WTC11 (cell line): Measurements from ENCODE around the gene DIAPH1. TPM values are rescaled to one million over a fixed set of nuclear protein-coding genes. Genes with fewer than 3 reads are reported as not detected.

Experiments used
- CBFB ChIP-seq: sonication (generic); formaldehyde crosslinking; IDR thresholded peaks from 2 replicates; pipeline ENCODE4 v1.8.1; 2022; ENCODE audit warnings: mild to moderate bottlenecking, low read depth, missing genetic modification reagents
- CREM ChIP-seq: sonication (generic); formaldehyde crosslinking; IDR thresholded peaks from 2 replicates; pipeline ENCODE4 v1.8.1; 2022; ENCODE audit warnings: mild to moderate bottlenecking, missing genetic modification reagents, moderate library complexity
- E2F4 ChIP-seq: sonication (generic); formaldehyde crosslinking; IDR thresholded peaks from 2 replicates; pipeline ENCODE4 v1.8.1; 2022; ENCODE audit warnings: low read depth, mild to moderate bottlenecking, moderate library complexity, missing genetic modification reagents, borderline replicate concordance
- ELF4 ChIP-seq: sonication (generic); formaldehyde crosslinking; IDR thresholded peaks from 2 replicates; pipeline ENCODE4 v1.8.1; 2022; ENCODE audit warnings: low read depth, mild to moderate bottlenecking, moderate library complexity, missing genetic modification reagents
- FOXP4 ChIP-seq: sonication (generic); formaldehyde crosslinking; IDR thresholded peaks from 2 replicates; pipeline ENCODE4 v1.8.0; 2022; ENCODE audit warnings: mild to moderate bottlenecking, missing genetic modification reagents
- GABPB1 ChIP-seq: sonication (generic); formaldehyde crosslinking; IDR thresholded peaks from 2 replicates; pipeline ENCODE4 v1.8.1; 2023; ENCODE audit warnings: mild to moderate bottlenecking, missing genetic modification reagents
- MAX ChIP-seq: sonication (generic); formaldehyde crosslinking; IDR thresholded peaks from 2 replicates; pipeline ENCODE4 v1.8.0; 2022; ENCODE audit warnings: mild to moderate bottlenecking, missing genetic modification reagents
- MYBL2 ChIP-seq: sonication (generic); formaldehyde crosslinking; IDR thresholded peaks from 2 replicates; pipeline ENCODE4 v1.8.1; 2023; ENCODE audit warnings: mild to moderate bottlenecking, moderate library complexity, missing genetic modification reagents
- NFE2L1 ChIP-seq: sonication (generic); formaldehyde crosslinking; IDR thresholded peaks from 2 replicates; pipeline ENCODE4 v1.8.1; 2023; ENCODE audit warnings: missing genetic modification reagents
- OVOL2 ChIP-seq: fragments of 250-450 bp; sonication (Bioruptor Pico); IDR thresholded peaks from 2 replicates; pipeline ENCODE4 v1.9.0; 2021; ENCODE audit warnings: mild to moderate bottlenecking, borderline replicate concordance
- SMAD3 ChIP-seq: sonication (generic); formaldehyde crosslinking; IDR thresholded peaks from 2 replicates; pipeline ENCODE4 v1.8.0; 2022; ENCODE audit warnings: missing genetic modification reagents, mild to moderate bottlenecking, borderline replicate concordance
- SMAD4 ChIP-seq: sonication (generic); formaldehyde crosslinking; IDR thresholded peaks from 2 replicates; pipeline ENCODE4 v1.8.0; 2022; ENCODE audit warnings: mild to moderate bottlenecking, missing genetic modification reagents
- USF1 ChIP-seq: sonication (generic); formaldehyde crosslinking; IDR thresholded peaks from 2 replicates; pipeline ENCODE4 v1.8.0; 2022; ENCODE audit warnings: mild to moderate bottlenecking, missing genetic modification reagents
- USF2 ChIP-seq: sonication (generic); formaldehyde crosslinking; IDR thresholded peaks from 2 replicates; pipeline ENCODE4 v1.8.1; 2023; ENCODE audit warnings: mild to moderate bottlenecking, missing genetic modification reagents, moderate library complexity
- ZBTB21 ChIP-seq: sonication (generic); formaldehyde crosslinking; IDR thresholded peaks from 2 replicates; pipeline ENCODE4 v1.8.1; 2023; ENCODE audit warnings: mild to moderate bottlenecking, missing genetic modification reagents, borderline replicate concordance
- ZNF138 ChIP-seq: sonication (generic); formaldehyde crosslinking; conservative IDR thresholded peaks from 2 replicates; pipeline ENCODE4 v1.8.1; 2022; ENCODE audit warnings: mild to moderate bottlenecking, moderate library complexity, missing genetic modification reagents
- total RNA-seq: library from RNA; stranded (reverse); gene quantifications from 3 replicates; pipeline ENCODE4 v1.2.3, GENCODE V29; 2021
- TF ChIP-seq, protein P1 (sequence below): sonication (generic); formaldehyde crosslinking; IDR thresholded peaks from 2 replicates; pipeline ENCODE4 v1.8.1; 2023; ENCODE audit warnings: mild to moderate bottlenecking, missing genetic modification reagents
- TF ChIP-seq, protein P2 (sequence below): fragments of 250-450 bp; sonication (Bioruptor Pico); conservative IDR thresholded peaks from 2 replicates; pipeline ENCODE4 v1.9.0; 2021; ENCODE audit warnings: mild to moderate bottlenecking
- TF ChIP-seq, protein P3 (sequence below): sonication (generic); formaldehyde crosslinking; conservative IDR thresholded peaks from 2 replicates; pipeline ENCODE4 v1.8.1; 2022; ENCODE audit warnings: mild to moderate bottlenecking, missing genetic modification reagents
- TF ChIP-seq, protein P4 (sequence below): sonication (generic); formaldehyde crosslinking; IDR thresholded peaks from 2 replicates; pipeline ENCODE4 v1.8.0; 2022; ENCODE audit warnings: mild to moderate bottlenecking, missing genetic modification reagents
- TF ChIP-seq, protein P5 (sequence below): sonication (generic); formaldehyde crosslinking; IDR thresholded peaks from 2 replicates; pipeline ENCODE4 v1.8.0; 2022; ENCODE audit warnings: missing genetic modification reagents
- TF ChIP-seq, protein P6 (sequence below): sonication (generic); formaldehyde crosslinking; IDR thresholded peaks from 2 replicates; pipeline ENCODE4 v1.8.1; 2022; ENCODE audit warnings: mild to moderate bottlenecking, missing genetic modification reagents, moderate library complexity, borderline replicate concordance

DIAPH1 gene
- total RNA-seq, 1 experiment from 2014 or later = 109 TPM

GRCh38 chr5:141475625-141476131 lies 143.1 kb downstream of the DIAPH1 start, which contains the start of gene PCDHGC3 (continued):
- TF ChIP-seq GABPB1 = no peak
- no peak for TF ChIP-seq NFE2L1 (CRISPR knock-in tag)
- no peak for TF ChIP-seq USF2 (CRISPR knock-in tag)
- TF ChIP-seq E2F4 = no peak
- TF ChIP-seq, protein P1, sequence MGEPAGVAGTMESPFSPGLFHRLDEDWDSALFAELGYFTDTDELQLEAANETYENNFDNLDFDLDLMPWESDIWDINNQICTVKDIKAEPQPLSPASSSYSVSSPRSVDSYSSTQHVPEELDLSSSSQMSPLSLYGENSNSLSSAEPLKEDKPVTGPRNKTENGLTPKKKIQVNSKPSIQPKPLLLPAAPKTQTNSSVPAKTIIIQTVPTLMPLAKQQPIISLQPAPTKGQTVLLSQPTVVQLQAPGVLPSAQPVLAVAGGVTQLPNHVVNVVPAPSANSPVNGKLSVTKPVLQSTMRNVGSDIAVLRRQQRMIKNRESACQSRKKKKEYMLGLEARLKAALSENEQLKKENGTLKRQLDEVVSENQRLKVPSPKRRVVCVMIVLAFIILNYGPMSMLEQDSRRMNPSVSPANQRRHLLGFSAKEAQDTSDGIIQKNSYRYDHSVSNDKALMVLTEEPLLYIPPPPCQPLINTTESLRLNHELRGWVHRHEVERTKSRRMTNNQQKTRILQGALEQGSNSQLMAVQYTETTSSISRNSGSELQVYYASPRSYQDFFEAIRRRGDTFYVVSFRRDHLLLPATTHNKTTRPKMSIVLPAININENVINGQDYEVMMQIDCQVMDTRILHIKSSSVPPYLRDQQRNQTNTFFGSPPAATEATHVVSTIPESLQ = no peak
- TF ChIP-seq CBFB (CRISPR knock-in tag) = no peak
- no peak for TF ChIP-seq CREM (CRISPR knock-in tag)
- TF ChIP-seq, protein P2, sequence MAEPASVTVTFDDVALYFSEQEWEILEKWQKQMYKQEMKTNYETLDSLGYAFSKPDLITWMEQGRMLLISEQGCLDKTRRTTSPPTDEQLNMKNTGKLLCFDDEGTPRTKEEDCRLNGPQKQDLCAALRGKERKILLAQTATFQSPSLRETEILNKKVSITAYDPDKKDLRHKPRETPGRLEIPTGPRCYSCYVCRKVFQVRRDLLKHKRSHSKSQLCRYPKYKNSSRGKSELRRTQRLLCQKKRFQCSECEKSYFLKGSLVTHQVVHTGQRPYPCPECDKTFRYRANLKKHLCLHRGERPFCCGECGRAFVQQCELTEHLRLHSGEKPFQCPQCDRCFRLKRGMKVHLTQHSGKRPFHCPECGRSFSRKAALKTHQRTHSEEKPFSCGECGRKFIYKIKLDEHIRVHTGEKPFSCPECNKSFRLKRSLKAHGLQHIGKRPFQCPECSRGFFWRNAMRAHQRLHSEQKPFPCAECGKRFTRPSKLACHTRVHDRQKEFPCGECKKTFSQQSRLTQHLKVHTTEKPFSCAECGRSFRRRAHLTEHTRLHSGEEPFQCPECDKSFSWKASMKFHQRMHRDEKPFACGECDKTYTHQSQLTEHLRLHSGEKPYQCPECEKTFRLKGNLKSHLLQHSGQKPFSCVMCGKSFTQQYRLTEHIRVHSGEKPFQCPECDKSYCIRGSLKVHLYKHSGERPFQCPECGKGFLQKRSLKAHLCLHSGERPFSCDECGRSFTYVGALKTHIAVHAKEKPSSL (CRISPR knock-in tag) = no peak
- TF ChIP-seq ZBTB21 (CRISPR knock-in tag) = no peak
- no peak; the same call in 1 of the 2 replicates for TF ChIP-seq MYBL2 (CRISPR knock-in tag)
- no peak for TF ChIP-seq ZNF138
- TF ChIP-seq MAX = peak; percentile 78
- TF ChIP-seq ELF4 (CRISPR knock-in tag) = no peak
- 0 out of 2 replicates have a peak, but pooled peaks have one; percentile 23 for TF ChIP-seq USF1 (CRISPR knock-in tag)
- 0 out of 2 replicates have a peak, but pooled peaks have one; percentile 43 for TF ChIP-seq SMAD4 (CRISPR knock-in tag)
- TF ChIP-seq FOXP4 (CRISPR knock-in tag) = no peak
- TF ChIP-seq, protein P3, sequence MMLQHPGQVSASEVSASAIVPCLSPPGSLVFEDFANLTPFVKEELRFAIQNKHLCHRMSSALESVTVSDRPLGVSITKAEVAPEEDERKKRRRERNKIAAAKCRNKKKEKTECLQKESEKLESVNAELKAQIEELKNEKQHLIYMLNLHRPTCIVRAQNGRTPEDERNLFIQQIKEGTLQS = no peak
- TF ChIP-seq, protein P4, sequence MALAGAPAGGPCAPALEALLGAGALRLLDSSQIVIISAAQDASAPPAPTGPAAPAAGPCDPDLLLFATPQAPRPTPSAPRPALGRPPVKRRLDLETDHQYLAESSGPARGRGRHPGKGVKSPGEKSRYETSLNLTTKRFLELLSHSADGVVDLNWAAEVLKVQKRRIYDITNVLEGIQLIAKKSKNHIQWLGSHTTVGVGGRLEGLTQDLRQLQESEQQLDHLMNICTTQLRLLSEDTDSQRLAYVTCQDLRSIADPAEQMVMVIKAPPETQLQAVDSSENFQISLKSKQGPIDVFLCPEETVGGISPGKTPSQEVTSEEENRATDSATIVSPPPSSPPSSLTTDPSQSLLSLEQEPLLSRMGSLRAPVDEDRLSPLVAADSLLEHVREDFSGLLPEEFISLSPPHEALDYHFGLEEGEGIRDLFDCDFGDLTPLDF (CRISPR knock-in tag) = no peak
- TF ChIP-seq, protein P5, sequence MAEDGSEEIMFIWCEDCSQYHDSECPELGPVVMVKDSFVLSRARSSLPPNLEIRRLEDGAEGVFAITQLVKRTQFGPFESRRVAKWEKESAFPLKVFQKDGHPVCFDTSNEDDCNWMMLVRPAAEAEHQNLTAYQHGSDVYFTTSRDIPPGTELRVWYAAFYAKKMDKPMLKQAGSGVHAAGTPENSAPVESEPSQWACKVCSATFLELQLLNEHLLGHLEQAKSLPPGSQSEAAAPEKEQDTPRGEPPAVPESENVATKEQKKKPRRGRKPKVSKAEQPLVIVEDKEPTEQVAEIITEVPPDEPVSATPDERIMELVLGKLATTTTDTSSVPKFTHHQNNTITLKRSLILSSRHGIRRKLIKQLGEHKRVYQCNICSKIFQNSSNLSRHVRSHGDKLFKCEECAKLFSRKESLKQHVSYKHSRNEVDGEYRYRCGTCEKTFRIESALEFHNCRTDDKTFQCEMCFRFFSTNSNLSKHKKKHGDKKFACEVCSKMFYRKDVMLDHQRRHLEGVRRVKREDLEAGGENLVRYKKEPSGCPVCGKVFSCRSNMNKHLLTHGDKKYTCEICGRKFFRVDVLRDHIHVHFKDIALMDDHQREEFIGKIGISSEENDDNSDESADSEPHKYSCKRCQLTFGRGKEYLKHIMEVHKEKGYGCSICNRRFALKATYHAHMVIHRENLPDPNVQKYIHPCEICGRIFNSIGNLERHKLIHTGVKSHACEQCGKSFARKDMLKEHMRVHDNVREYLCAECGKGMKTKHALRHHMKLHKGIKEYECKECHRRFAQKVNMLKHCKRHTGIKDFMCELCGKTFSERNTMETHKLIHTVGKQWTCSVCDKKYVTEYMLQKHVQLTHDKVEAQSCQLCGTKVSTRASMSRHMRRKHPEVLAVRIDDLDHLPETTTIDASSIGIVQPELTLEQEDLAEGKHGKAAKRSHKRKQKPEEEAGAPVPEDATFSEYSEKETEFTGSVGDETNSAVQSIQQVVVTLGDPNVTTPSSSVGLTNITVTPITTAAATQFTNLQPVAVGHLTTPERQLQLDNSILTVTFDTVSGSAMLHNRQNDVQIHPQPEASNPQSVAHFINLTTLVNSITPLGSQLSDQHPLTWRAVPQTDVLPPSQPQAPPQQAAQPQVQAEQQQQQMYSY (CRISPR knock-in tag) = no peak
- TF ChIP-seq, protein P6, sequence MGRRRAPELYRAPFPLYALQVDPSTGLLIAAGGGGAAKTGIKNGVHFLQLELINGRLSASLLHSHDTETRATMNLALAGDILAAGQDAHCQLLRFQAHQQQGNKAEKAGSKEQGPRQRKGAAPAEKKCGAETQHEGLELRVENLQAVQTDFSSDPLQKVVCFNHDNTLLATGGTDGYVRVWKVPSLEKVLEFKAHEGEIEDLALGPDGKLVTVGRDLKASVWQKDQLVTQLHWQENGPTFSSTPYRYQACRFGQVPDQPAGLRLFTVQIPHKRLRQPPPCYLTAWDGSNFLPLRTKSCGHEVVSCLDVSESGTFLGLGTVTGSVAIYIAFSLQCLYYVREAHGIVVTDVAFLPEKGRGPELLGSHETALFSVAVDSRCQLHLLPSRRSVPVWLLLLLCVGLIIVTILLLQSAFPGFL (CRISPR knock-in tag) = no peak
- no peak for TF ChIP-seq SMAD3 (CRISPR knock-in tag)
- no peak for TF ChIP-seq OVOL2 (CRISPR knock-in tag)
